ENCODE results near the gene CHTOP. TPM values are rescaled to one million over a fixed set of nuclear protein-coding genes. Genes with fewer than 3 reads are reported as not detected.

CHTOP gene
- total and polyA plus RNA-seq, 2 experiments from 2014 or later, result 78.0 to 104 TPM

GRCh38 chr1:153673511-153673910, 39.6 kb downstream of the CHTOP start:
- Histone ChIP-seq H3K4me3 (no peak overlapping the region), H3K9me3 (ENCODE audit: low read depth) (no peaks in the 10 kb centered on the region), H3K27me3 (peaks cover 11% of the 10 kb centered on the region), H3K27ac (no peak overlapping the region), H3K4me1 (ENCODE audit: low read depth) (peaks cover 8% of the 10 kb centered on the region), H3K36me3 (peaks cover 8% of the 10 kb centered on the region)
- TF ChIP-seq CTCF (IDR thresholded peaks at IDR 0.05; ENCODE audit: low read depth, low read length), result no peak
- no peak for DNase-seq (ENCODE audit: low read depth in 1 of 2, low spot score in 1 of 2)

GRCh38 chr1:153677718-153678518, 44.1 kb downstream of the CHTOP start:
- no peaks in the 10 kb centered on the region for H3K9me3 ChIP-seq (ENCODE audit: low read depth)
- DNase-seq (ENCODE audit: low read depth in 1 of 2, low spot score in 1 of 2), result peak; percentile 67 to 69
- H3K4me3 ChIP-seq, result peak overlapping the region; percentile 26
- H3K27me3 ChIP-seq, result peaks cover 43% of the 10 kb centered on the region
- no peak overlapping the region for H3K27ac ChIP-seq
- no peaks in the 10 kb centered on the region for H3K36me3 ChIP-seq
- TF ChIP-seq CTCF (IDR thresholded peaks at IDR 0.05; ENCODE audit: low read depth, low read length), result peak; percentile 95
- peaks cover 2% of the 10 kb centered on the region for H3K4me1 ChIP-seq (ENCODE audit: low read depth)

- TF ChIP-seq CTCF (IDR thresholded peaks at IDR 0.05; ENCODE audit: low read depth, low read length), result no peak
- peak; percentile 35 to 64 for DNase-seq (ENCODE audit: low read depth in 1 of 2, low spot score in 1 of 2)
- Histone ChIP-seq H3K4me1 (ENCODE audit: low read depth) (peaks cover 2% of the 10 kb centered on the region), H3K27ac (no peak within 1 kb of the TSS), H3K36me3 (no peaks in the 10 kb centered on the region), H3K27me3 (peaks cover 43% of the 10 kb centered on the region), H3K4me3 (peak within 1 kb of the TSS; percentile 26), H3K9me3 (ENCODE audit: low read depth) (no peaks in the 10 kb centered on the region)
These were observed 44.9 kb downstream of the CHTOP start, which contains the start of gene NPR1 for GRCh38 chr1:153678519-153679336. TSS of gene NPR1 (plus strand) at chr1:153678688. CDS start at chr1:153679109, 421 bp downstream.

GRCh38 chr1:153679337-153680119, 45.7 kb downstream of the CHTOP start:
- DNase-seq (ENCODE audit: low read depth in 1 of 2, low spot score in 1 of 2), result peak; percentile 33 to 55
- H3K27ac ChIP-seq, result no peak overlapping the region
- H3K4me1 ChIP-seq (ENCODE audit: low read depth), result peaks cover 2% of the 10 kb centered on the region
- no peaks in the 10 kb centered on the region for H3K9me3 ChIP-seq (ENCODE audit: low read depth)
- H3K36me3 ChIP-seq, result no peaks in the 10 kb centered on the region
- peaks cover 43% of the 10 kb centered on the region for H3K27me3 ChIP-seq
- TF ChIP-seq CTCF (IDR thresholded peaks at IDR 0.05; ENCODE audit: low read depth, low read length), result peak; percentile 25
- peak overlapping the region; percentile 26 for H3K4me3 ChIP-seq

GRCh38 chr1:153680120-153680403, 46.2 kb downstream of the CHTOP start:
- H3K27ac ChIP-seq, result no peak overlapping the region
- no peak for TF ChIP-seq CTCF (IDR thresholded peaks at IDR 0.05; ENCODE audit: low read depth, low read length)
- H3K27me3 ChIP-seq, result peaks cover 43% of the 10 kb centered on the region
- peaks cover 2% of the 10 kb centered on the region for H3K4me1 ChIP-seq (ENCODE audit: low read depth)
- DNase-seq (ENCODE audit: low read depth in 1 of 2, low spot score in 1 of 2), result no peak
- no peak overlapping the region for H3K4me3 ChIP-seq
- no peaks in the 10 kb centered on the region for H3K36me3 ChIP-seq
- no peaks in the 10 kb centered on the region for H3K9me3 ChIP-seq (ENCODE audit: low read depth)

Data from cardiac muscle cell (in vitro differentiated cells and primary cell).